ENCODE results near the gene GJD4.

DNA sequence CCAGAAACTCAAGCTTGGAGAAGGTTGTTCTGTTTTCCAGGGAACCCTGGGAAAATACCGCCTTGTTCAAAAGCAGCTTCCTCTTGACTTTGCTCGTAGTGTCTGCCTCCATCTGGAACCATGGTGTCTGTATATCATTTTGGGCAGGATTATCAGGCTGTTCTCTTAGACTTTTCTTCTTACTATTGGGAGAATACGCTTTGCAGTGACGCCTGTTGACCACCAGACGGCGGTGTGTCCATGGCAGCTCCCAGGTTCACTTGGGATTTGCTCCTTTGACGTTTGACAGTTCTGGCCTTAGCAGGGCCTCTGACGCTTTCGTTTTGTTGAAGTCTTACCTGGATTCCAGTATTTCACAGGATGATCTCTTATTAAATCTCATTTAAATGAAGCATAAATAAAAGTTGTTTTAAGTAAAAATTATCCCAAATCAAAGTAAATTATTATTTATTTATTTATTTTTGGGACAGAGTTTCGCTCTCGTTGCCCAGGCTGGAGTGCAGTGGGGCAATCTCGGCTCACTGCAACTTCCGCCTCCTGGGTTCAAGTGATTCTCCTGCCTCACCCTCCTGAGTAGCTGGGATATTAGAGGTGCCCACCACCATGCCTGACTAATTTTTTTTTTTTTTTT is 41.8 kb upstream of the GJD4 start:
- TF ChIP-seq, protein P1, sequence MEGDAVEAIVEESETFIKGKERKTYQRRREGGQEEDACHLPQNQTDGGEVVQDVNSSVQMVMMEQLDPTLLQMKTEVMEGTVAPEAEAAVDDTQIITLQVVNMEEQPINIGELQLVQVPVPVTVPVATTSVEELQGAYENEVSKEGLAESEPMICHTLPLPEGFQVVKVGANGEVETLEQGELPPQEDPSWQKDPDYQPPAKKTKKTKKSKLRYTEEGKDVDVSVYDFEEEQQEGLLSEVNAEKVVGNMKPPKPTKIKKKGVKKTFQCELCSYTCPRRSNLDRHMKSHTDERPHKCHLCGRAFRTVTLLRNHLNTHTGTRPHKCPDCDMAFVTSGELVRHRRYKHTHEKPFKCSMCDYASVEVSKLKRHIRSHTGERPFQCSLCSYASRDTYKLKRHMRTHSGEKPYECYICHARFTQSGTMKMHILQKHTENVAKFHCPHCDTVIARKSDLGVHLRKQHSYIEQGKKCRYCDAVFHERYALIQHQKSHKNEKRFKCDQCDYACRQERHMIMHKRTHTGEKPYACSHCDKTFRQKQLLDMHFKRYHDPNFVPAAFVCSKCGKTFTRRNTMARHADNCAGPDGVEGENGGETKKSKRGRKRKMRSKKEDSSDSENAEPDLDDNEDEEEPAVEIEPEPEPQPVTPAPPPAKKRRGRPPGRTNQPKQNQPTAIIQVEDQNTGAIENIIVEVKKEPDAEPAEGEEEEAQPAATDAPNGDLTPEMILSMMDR (conservative IDR thresholded peaks at IDR 0.05; ENCODE audit: low read depth, low read length), result peak; percentile 92
- no peak for TF ChIP-seq CEBPB (IDR thresholded peaks at IDR 0.05; ENCODE audit: low read depth, low read length)
- TF ChIP-seq MAZ (IDR thresholded peaks at IDR 0.05; ENCODE audit: borderline replicate concordance, low read depth, low read length), result no peak
- TF ChIP-seq, protein P2, sequence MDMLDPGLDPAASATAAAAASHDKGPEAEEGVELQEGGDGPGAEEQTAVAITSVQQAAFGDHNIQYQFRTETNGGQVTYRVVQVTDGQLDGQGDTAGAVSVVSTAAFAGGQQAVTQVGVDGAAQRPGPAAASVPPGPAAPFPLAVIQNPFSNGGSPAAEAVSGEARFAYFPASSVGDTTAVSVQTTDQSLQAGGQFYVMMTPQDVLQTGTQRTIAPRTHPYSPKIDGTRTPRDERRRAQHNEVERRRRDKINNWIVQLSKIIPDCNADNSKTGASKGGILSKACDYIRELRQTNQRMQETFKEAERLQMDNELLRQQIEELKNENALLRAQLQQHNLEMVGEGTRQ (IDR thresholded peaks at IDR 0.05; ENCODE audit: low read depth, low read length), result no peak
- no peak for TF ChIP-seq POLR2A (IDR thresholded peaks at IDR 0.05; ENCODE audit: low read depth, low read length)
- TF ChIP-seq, protein P3, sequence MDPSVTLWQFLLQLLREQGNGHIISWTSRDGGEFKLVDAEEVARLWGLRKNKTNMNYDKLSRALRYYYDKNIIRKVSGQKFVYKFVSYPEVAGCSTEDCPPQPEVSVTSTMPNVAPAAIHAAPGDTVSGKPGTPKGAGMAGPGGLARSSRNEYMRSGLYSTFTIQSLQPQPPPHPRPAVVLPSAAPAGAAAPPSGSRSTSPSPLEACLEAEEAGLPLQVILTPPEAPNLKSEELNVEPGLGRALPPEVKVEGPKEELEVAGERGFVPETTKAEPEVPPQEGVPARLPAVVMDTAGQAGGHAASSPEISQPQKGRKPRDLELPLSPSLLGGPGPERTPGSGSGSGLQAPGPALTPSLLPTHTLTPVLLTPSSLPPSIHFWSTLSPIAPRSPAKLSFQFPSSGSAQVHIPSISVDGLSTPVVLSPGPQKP (IDR thresholded peaks at IDR 0.05; ENCODE audit: borderline replicate concordance, low read depth, low read length), result no peak
